GM12892 (cell line): ENCODE data around the gene ZBTB3.

Experiments
- POLR2A ChIP-seq: IDR thresholded peaks from 2 replicates; pipeline ENCODE4 v1.6.1; 2011; ENCODE audit warnings: low read depth, low read length, control low read depth
- POLR2AphosphoS5 ChIP-seq: IDR thresholded peaks from 2 replicates; pipeline ENCODE4 v1.6.1; 2011; ENCODE audit warnings: low read depth, low read length, control low read depth
- TAF1 ChIP-seq: IDR thresholded peaks from 2 replicates; pipeline ENCODE4 v1.6.1; 2011; ENCODE audit warnings: low read depth, mild to moderate bottlenecking, control low read depth, low read length, borderline replicate concordance

GRCh38 chr11:62707277-62707861 lies 46.6 kb downstream of the ZBTB3 start, which contains the start of the genes BSCL2 and GNG3:
- TF ChIP-seq POLR2A, result no peak
- no peak for TF ChIP-seq TAF1
- no peak for TF ChIP-seq POLR2AphosphoS5
